Measurements from ENCODE around the gene GREB1.

GREB1 gene

GRCh38 chr2:11646530-11646929 is 112.7 kb downstream of the GREB1 start:
- in situ Hi-C loops (cut with HindIII; ENCODE audit: low sequenced_read_pairs), result no loop called here
- no peak for TF ChIP-seq CTCF (IDR thresholded peaks at IDR 0.05; ENCODE audit: low read depth, low read length)
- no peak for DNase-seq (ENCODE audit: low read depth, low spot score)
- H3K4me3 ChIP-seq (ENCODE audit: low read depth, low read length), result no peak overlapping the region

- DNase-seq (ENCODE audit: low read depth, low spot score), result no peak
- in situ Hi-C loops (cut with HindIII; ENCODE audit: low sequenced_read_pairs), result no loop called here
- no peak overlapping the region for H3K4me3 ChIP-seq (ENCODE audit: low read depth, low read length)
- peak; percentile 34 for TF ChIP-seq CTCF (IDR thresholded peaks at IDR 0.05; ENCODE audit: low read depth, low read length)
These were observed 114.2 kb downstream of the GREB1 start for GRCh38 chr2:11647834-11648600.

- DNase-seq (ENCODE audit: low read depth, low spot score), result no peak
- in situ Hi-C loops (cut with HindIII; ENCODE audit: low sequenced_read_pairs), result no loop called here
These were observed 115.2 kb downstream of the GREB1 start for GRCh38 chr2:11649093-11649492.

GRCh38 chr2:11651856-11652548 is 118.2 kb downstream of the GREB1 start:
- in situ Hi-C loops (cut with HindIII; ENCODE audit: low sequenced_read_pairs), result no loop called here
- DNase-seq (ENCODE audit: low read depth, low spot score), result no peak
- TF ChIP-seq CTCF (IDR thresholded peaks at IDR 0.05; ENCODE audit: low read depth, low read length), result no peak
- no peak overlapping the region for H3K4me3 ChIP-seq (ENCODE audit: low read depth, low read length)

More at GRCh38 chr2:11649093-11649492, 115.2 kb downstream of the GREB1 start:
- TF ChIP-seq CTCF (IDR thresholded peaks at IDR 0.05; ENCODE audit: low read depth, low read length), result no peak
- H3K4me3 ChIP-seq (ENCODE audit: low read depth, low read length), result no peak overlapping the region

GRCh38 chr2:11652553-11652952 is 118.7 kb downstream of the GREB1 start:
- no peak overlapping the region for H3K4me3 ChIP-seq (ENCODE audit: low read depth, low read length)
- no peak for DNase-seq (ENCODE audit: low read depth, low spot score)
- in situ Hi-C loops (cut with HindIII; ENCODE audit: low sequenced_read_pairs), result no loop called here
- no peak for TF ChIP-seq CTCF (IDR thresholded peaks at IDR 0.05; ENCODE audit: low read depth, low read length)

GRCh38 chr2:11655495-11655894 is 121.7 kb downstream of the GREB1 start:
- no peak for TF ChIP-seq CTCF (IDR thresholded peaks at IDR 0.05; ENCODE audit: low read depth, low read length)
- no peak overlapping the region for H3K4me3 ChIP-seq (ENCODE audit: low read depth, low read length)
- in situ Hi-C loops (cut with HindIII; ENCODE audit: low sequenced_read_pairs), result no loop called here
- DNase-seq (ENCODE audit: low read depth, low spot score), result no peak
